Ramos (cell line): Measurements from ENCODE around the gene LRRK1.

Experiments
- in situ Hi-C: fragments of 300-500 bp; cut with MboI; formaldehyde crosslinking; loops from one replicate; pipeline ENCODE4 v1.14.3; 2022; ENCODE audit warnings: low sequenced_read_pairs; ENCODE audit not compliant: unreplicated experiment

The LRRK1 gene

GRCh38 chr15:101029971-101030661, 111.0 kb downstream of the LRRK1 start:
- in situ Hi-C loops = no loop called here

DNA sequence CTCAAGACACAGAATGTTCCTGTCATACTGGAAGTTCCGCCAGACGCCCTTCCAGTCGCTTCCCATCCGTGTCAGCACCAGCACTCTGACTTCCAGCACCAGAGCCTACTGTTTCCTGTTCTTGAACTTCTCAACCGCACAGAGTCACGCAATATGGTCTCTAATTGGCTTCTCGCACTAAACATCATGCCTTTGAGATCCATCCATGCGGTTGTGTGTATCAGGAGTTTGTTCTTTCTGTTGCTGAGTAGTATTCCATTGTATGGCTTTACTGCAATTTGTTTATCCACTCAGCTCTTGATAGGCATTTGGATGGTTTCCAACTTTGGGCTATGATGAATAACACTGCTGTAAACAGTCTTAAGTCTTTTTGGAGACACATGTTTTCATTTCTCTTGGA, 112.1 kb downstream of the LRRK1 start:
- in situ Hi-C loops = no loop called here

- in situ Hi-C loops = no loop called here
These were observed 114.6 kb downstream of the LRRK1 start for GRCh38 chr15:101033801-101034200.

DNA sequence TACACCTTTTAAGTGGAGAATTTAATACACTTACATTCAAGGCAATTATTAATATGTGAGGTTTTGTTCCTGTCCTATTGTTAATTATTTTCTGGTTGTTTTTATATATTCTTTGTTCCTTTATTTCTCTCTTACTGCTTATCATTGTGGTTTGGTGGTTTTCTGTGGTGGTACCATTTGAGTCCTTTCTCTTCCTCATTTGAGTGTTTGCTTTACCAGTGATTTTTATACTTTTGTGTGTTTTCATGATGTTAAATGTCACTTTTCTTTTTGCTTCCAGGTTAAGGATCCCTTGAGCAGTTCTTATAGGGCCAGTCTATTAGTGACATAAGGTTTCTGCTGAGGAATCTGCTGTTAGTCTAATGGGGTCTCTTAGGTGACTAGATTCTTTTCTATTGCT, 116.5 kb downstream of the LRRK1 start:
- in situ Hi-C loops = no loop called here

DNA sequence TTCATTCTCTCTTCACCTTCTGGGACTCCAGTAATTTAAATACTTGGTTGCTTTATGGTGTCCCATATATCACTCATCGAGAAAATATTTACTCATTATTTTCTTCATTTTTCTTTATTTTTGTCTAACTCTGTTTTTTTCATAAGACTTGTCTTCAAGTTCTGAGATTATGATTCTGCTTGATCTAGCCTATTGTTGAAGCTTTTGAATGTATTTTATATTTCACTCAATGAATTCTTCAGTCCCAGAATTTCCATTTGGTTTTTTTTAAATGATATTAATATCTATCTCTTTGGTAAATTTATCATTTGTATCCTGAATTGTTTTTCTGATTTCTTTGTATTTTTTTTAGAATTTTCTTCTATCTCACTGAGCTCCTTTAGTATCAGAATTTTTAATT, 117.0 kb downstream of the LRRK1 start:
- in situ Hi-C loops = no loop called here

- in situ Hi-C loops = no loop called here
These were observed 118.1 kb downstream of the LRRK1 start for GRCh38 chr15:101037090-101037830.

DNA sequence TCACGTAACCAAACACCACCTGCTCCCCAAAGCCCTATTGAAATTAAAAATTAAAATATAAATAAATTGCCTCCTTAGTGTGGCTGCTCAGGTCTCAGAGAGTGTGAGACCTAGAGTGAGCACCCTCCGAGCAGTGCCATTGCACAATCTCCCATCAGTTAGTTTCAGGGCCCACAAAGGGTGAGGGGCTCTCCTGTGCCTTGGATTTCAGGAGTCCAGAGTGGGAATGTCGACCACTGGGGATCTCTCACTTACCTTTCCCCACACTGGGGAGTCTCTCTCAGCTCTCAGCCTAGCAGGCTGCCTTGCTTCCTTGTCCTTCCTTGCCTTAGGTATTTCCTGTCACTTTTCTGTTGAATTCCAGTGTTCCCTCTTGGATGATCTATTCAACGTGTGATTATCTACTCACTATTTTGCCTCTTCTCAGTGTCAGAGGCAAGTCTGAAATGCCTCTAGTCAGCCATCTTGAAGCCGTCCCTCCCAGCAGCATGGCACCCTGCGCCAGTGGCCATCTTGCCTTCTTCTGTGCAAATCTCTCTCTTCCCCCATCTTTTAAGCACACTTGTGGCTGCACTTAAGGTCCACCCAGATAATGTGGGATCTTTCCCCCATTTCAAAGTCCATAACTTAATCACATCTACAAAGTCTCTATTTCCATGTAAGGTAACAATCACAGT, 119.3 kb downstream of the LRRK1 start:
- in situ Hi-C loops = no loop called here

- in situ Hi-C loops = no loop called here
These were observed 120.3 kb downstream of the LRRK1 start for GRCh38 chr15:101039461-101039860.

GRCh38 chr15:101042320-101042719, 123.2 kb downstream of the LRRK1 start:
- in situ Hi-C loops = no loop called here

- in situ Hi-C loops = no loop called here
These were observed 123.9 kb downstream of the LRRK1 start for GRCh38 chr15:101043011-101043410.

DNA sequence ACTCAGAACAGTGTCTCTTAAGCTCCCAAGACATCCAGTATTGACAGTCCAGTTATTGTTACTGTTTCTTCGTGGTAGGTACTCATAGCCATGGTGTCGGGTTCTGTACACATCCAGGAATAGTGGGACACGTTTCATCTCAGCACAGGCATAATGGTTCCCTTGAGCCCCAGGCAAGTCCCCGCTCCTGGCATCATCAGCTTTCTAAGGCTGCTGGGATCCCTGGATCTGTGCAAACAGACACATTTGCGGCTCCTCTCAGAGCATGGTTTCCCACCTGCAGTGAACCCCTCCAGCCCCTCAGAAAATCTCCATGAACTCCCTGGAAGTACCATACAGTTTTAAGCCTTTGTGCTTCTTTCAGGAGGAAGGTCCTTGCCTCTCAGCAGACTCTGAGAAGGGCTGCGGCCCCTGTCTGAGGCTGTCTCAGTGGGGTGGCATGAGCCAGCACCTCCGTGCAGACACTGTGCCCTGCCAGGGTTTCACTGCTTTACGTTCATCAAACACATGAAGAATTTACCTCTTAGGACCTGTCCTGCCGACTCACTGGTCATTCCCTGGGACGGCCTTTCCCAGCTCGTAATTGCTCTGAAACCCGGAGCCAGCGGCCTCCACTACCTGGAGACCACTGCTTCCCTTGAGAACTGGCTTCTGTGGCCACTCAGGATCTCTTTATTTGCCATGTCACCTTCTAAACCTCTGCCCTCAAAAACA, 124.9 kb downstream of the LRRK1 start:
- in situ Hi-C loops = no loop called here

DNA sequence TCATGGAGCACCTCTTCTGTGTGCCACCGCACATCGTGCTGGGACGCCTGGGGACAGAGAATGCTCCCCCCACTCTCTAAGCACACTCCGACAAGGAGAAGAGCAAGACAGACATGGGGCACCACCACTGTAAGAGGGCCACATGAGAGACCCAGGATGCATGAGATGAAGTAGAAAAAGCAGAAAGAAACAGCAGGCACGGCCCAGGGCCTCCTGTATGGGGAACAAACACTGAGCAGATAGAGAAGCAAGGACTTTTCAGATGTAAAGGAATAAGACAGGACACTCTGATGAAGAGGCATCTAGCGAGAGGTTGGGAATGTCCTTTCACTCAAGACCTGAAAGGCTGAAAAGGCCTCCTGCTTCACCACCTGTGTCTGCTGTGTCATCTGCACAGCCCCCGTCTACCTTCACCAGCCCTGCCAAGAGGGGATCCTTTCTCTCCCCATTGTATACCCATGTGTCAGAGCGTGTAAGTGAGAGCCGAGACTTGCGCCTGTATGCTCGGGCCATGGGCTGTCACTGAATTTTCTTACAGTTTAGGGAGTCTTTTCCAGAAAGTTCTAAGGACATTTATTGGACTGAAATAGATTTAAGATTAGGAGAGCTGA, 125.6 kb downstream of the LRRK1 start:
- in situ Hi-C loops = no loop called here

DNA sequence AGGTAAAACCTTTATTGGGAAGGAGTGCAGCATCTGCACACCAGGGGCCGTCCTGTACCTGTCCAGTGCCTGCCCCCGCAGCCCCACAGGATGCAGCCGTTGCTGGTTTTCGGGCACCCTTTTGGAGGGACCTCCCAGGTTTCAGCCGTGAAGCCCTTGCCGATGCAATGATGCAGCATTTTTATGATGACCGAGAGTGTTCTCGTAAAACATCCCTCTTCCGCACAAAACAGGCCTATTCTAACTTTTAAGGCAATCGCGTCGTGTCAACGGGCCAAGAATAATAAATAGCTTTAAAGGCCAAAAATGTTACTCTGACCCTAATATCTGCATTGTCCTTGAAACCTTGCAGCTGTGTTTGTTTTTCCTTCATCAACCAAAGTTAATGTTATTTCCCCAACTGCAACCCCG, 126.1 kb downstream of the LRRK1 start:
- in situ Hi-C loops = no loop called here

DNA sequence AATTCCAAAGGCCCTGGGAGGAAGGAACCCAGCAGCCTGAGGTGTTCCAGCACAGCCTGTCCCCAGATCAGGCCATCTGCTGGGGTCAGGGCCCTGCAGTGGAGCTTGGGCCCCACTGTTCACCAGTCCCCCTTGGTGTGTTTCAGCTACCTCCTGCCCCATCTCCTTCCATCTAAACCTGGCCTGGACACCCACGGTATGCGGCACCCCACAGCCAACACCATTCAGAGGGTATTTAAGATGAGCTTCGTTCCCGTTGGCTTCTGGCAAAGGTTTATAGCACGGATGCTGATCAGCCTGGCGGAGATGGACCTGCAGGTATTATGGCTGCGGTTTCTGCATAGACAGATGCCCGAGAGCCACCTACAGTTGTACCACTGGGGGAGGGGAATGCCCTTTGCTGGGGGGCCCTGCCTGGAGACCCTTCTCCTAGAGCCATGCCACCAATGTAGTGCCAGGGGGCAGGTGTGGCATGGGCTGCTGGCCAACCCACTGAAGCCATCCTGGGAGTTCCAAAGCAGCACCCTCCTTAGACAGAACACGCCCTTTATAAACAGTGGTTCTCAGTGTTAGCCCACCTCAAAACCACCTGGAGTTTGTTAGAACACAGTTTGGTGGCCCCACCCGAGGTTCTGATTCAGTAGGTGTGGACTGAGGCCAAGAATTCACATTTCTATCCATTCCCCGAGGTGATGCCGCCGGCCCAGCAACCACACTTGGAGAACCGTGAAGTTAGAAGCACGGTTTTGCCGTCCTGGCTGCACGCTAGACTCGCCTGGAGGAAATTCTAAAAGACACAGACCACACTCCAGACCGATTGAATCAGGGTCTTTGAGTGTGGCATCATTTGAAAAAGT, 126.9 kb downstream of the LRRK1 start:
- in situ Hi-C loops = no loop called here

DNA sequence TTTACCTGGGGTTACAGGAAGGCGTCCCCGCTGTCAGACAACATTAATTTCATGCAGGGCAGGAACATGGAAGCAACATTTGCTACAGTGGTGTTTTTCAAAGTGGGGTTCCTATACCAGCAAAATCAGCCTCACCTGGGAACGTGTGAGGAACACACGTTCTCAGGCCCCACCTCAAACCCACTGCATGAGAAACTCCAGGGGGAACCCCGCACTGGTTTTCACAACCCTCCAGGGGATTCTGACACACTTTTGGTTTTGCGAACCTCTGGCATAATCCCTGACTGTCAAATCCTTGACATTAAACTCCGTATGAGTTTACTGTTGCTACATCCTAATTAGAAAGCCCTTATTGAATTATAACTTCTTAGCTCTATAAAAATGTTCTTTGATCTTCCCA, 127.7 kb downstream of the LRRK1 start:
- in situ Hi-C loops = no loop called here

DNA sequence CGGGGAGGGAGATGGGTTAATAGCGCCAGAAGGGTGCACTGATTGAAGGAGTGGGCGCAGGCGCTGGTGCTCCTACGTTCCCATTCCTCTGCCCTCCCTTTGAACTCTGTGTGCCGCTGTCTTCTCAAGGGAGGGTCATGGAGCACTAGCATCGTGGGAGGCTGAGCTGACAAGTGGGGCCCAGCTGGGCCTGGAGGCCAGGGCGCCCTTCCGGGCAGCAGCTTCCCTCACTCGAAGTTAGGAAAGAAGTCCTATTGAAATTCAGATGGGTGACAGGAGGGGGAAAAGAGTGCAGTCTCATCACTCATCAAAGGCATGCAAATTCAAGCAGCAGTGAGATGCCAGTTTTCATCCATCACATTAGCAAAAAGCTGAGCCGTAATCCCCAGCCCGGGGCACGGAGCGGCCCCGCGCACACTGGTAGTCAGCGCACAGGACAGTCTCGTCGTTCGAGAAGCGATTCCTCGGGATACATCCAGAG, 128.2 kb downstream of the LRRK1 start:
- in situ Hi-C loops = no loop called here

DNA sequence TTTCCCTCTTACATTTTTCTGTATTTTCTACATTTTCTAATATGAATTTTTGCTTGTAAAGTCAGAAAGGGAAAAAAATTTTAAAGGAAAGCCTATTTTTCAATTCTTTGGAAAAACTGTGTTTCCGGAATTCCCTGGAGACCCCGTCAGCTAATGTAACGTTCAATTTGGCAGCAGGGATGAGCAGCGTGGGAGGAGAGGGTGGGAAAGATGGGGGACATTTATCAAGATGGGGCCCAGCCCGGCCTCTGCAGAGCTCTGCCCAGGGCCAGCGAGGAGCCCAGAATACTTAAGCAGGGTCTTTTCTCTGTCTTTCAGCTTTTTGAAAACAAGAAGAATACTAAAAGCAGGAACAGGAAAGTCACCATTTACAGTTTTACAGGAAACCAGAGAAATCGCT, 129.0 kb downstream of the LRRK1 start:
- in situ Hi-C loops = no loop called here

GRCh38 chr15:101048581-101049030, 129.4 kb downstream of the LRRK1 start:
- in situ Hi-C loops = no loop called here

DNA sequence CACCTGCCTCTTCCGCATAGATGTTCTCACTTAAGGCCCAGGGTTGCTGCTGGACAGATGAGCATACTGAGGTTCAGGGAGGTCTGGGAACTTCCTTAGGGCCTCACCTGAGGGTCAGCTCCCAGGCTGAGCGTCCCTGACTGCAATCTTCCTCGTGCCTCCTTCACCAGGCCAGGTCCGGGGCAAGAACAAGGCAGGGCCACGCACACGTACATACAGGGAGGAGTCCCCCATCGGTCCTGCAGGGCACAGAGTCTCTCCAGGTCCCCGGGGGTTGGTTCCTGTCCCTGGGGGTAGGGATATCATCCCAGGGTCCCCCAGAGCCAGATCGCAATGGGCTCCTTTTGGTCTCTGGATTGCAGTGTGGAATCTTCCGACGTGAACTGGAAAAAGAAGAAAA, 130.1 kb downstream of the LRRK1 start:
- in situ Hi-C loops = no loop called here
